ENCODE measurements around the gene CACNA1I.

Gene CACNA1I

DNA sequence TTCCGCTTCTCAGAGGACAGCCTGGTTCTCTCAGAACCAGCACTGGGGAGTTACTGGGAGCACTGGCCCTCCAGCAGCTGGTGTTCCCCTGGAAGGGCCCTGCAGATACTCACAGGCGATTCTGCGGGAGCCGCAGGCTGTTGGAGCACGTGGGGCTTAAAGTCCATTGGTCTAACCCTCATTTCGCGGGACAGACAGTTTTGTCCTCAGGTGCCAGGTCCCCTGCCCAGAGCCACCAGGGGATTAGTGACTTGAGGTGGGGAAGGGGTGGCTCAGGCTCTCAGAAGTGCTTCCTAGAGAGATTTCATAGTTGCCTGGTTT is 53.9 kb downstream of the CACNA1I start:
- Histone ChIP-seq H3K9ac (ENCODE audit: low read depth, low read length) (no peak overlapping the region), H3K4me1 (ENCODE audit: control insufficient read depth, insufficient read depth, low read length) (peaks cover 3% of the 10 kb centered on the region), H3K4me3 (ENCODE audit: low read depth, low read length) (no peak overlapping the region), H3K27me3 (ENCODE audit: control insufficient read depth, insufficient read depth, low read length) (no peaks in the 10 kb centered on the region), H3K9me3 (ENCODE audit: control insufficient read depth, insufficient read depth, low read length) (no peaks in the 10 kb centered on the region), H3K36me3 (ENCODE audit: control insufficient read depth, insufficient read depth, low read length) (no peaks in the 10 kb centered on the region)

DNA sequence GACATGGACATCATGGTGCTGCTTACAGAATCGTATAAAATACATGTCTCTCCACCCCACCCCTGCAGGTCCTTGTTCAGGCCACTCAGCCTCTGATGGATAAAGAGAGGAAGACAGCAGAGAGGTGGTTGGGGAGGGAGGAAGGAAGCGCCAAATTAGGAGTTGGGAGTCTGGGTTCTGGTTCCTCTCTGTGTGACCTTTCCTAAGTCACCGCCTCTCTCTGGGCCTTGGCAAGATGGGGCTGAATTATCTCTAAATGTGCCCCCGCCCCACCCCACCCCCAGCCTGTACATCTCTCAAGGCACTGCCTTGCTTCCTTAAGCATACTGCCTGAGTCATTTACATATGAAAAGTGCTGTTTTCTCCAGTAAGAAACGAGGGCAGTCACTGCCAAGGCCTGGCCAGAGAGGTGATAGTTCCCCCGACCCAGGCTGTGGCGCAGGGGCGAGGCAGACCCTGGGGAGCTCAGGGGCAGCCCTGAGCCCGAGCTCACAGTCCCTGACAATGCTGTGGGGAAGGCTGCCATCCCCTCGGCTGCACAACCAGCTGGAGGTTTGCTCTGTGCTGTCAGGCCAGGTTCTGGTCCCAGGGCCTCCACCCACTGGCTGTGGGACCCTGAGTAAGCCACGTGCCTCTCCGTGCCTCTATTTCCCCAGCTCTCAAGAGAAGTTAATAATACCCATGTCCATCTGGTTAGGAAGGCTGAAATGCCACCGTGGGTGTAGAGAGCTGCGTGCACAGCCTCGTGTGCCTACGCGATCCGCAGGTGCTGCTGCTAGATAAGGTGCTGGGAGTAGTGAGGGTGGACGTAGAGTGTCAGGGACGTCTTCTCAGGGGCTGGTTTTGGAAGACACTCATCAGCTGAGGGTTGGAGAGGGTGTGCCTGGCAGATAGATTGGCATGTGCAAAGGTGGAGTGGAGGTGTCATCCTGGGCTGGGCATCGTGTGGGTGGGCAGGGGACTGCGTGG is 55.3 kb downstream of the CACNA1I start:
- Histone ChIP-seq H3K4me3 (ENCODE audit: low read depth, low read length) (no peak overlapping the region), H3K9ac (ENCODE audit: low read depth, low read length) (peak overlapping the region; percentile 57), H3K4me1 (ENCODE audit: control insufficient read depth, insufficient read depth, low read length) (peaks cover 3% of the 10 kb centered on the region), H3K27me3 (ENCODE audit: control insufficient read depth, insufficient read depth, low read length) (no peaks in the 10 kb centered on the region), H3K9me3 (ENCODE audit: control insufficient read depth, insufficient read depth, low read length) (no peaks in the 10 kb centered on the region), H3K36me3 (ENCODE audit: control insufficient read depth, insufficient read depth, low read length) (no peaks in the 10 kb centered on the region)

DNA sequence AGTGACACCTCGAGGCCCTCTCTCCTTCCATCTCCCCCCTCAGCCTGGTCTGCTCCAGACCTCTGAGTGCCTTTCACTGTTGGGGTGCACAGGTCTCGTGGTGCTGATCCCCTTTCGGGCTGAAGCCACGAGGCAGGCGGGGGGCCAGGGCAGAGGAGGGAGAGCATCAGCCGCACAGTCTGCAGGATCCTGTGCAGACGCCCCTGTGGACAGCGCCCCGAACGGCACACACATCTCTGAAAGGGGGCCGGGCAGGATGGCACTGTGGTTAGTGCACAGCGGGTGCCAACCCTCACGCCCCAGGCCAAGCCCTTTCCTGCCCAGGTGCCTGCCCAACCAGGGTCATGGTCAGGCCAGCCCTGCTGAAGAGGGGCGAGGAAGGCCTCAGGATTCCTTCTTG is 56.7 kb downstream of the CACNA1I start:
- H3K27me3 ChIP-seq (ENCODE audit: control insufficient read depth, insufficient read depth, low read length) = no peaks in the 10 kb centered on the region

DNA sequence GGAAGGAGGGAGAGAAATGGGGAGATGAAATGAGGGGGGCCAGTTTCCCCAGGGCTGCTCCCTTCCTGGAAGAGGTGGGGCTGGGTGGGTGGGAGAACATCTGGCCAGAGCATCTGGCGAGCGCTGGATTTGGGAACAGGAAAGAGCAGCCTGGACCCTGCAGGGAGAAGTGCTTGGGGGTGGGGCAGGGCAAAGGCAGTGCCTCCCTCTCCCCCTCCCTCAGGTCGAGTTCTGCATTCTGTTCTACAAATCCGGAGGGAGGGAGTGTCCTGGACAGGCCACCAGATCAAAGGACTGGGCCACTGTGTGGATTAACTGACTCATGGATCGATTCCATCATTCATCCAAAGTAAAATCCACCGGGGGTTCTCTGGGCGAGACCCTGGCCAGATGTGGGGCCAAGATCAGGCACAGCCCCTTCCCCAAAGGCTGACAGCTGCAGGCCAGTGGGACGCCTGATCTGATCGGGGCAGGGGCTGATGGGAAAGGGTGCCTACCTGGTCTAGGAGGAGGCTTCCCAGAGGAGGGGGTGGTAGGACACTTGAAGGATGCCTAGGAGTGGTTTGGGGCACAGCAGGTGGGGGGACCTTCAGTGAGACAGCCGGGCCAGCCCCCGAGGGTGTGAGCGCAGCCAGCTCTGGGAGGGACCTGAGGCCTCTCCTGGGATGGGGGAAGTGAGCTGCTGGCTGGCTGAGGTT is 57.5 kb downstream of the CACNA1I start:
- Histone ChIP-seq H3K9ac (ENCODE audit: low read depth, low read length) (no peak overlapping the region), H3K4me3 (ENCODE audit: low read depth, low read length) (no peak overlapping the region)

More for the DNA sequence above, 56.7 kb downstream of the CACNA1I start:
- peaks cover 3% of the 10 kb centered on the region for H3K4me1 ChIP-seq (ENCODE audit: control insufficient read depth, insufficient read depth, low read length)
- no peak overlapping the region for H3K9ac ChIP-seq (ENCODE audit: low read depth, low read length)
- H3K4me3 ChIP-seq (ENCODE audit: low read depth, low read length) = no peak overlapping the region
- H3K9me3 ChIP-seq (ENCODE audit: control insufficient read depth, insufficient read depth, low read length) = no peaks in the 10 kb centered on the region
- no peaks in the 10 kb centered on the region for H3K36me3 ChIP-seq (ENCODE audit: control insufficient read depth, insufficient read depth, low read length)

DNA sequence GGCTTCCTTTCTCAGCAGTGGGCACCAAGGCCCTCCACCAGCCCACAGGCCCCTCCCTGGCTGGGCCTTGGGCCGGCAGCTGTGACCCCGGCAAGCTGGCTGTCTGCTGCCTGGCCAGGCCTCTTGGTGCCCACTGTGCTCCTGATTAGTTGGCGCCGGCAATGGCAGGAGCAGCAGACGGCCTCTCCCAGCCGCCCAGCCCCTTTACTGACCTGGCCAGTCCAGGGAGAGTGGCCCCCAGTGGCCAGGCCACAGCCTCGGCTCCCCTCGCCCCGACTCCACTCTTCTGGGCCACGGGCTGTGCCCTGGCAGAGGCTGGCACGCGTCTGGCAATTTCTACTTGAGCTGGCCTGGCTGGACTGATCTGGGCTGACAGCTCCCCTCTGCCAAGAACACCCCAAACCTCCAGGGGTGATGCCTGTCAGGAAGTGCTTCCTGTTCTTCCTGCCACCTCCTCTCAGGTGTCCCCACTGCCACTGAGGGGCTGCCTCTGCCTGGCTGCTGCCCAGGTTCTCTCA is 58.1 kb downstream of the CACNA1I start:
- no peak overlapping the region for H3K9ac ChIP-seq (ENCODE audit: low read depth, low read length)
- H3K36me3 ChIP-seq (ENCODE audit: control insufficient read depth, insufficient read depth, low read length) = no peaks in the 10 kb centered on the region
- no peak overlapping the region for H3K4me3 ChIP-seq (ENCODE audit: low read depth, low read length)
- no peaks in the 10 kb centered on the region for H3K27me3 ChIP-seq (ENCODE audit: control insufficient read depth, insufficient read depth, low read length)
- no peaks in the 10 kb centered on the region for H3K9me3 ChIP-seq (ENCODE audit: control insufficient read depth, insufficient read depth, low read length)
- peaks cover 3% of the 10 kb centered on the region for H3K4me1 ChIP-seq (ENCODE audit: control insufficient read depth, insufficient read depth, low read length)

More for the DNA sequence above, 57.5 kb downstream of the CACNA1I start:
- H3K4me1 ChIP-seq (ENCODE audit: control insufficient read depth, insufficient read depth, low read length) = peaks cover 3% of the 10 kb centered on the region
- H3K9me3 ChIP-seq (ENCODE audit: control insufficient read depth, insufficient read depth, low read length) = no peaks in the 10 kb centered on the region
- no peaks in the 10 kb centered on the region for H3K36me3 ChIP-seq (ENCODE audit: control insufficient read depth, insufficient read depth, low read length)
- H3K27me3 ChIP-seq (ENCODE audit: control insufficient read depth, insufficient read depth, low read length) = no peaks in the 10 kb centered on the region

DNA sequence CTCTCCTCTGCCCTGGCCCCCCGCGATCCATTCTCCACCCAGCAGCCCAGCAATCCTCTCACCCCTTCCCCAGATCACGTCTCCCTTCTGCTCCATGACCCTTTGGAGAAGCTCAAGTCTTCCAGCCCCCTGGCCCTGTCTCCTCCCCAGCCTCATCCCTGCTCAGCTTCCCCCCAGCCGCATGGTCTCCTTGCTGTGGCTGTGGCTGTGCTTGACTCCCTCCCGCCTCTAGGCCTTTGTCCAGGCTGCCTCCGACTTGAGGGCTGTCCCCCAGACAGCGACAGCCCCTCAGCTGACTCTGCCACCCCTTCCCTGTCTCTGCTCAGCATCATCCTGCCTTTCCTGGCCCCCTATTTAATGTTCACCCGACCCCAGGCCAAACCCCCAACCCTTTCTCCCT is 59.3 kb downstream of the CACNA1I start:
- Histone ChIP-seq H3K36me3 (ENCODE audit: control insufficient read depth, insufficient read depth, low read length) (no peaks in the 10 kb centered on the region), H3K4me3 (ENCODE audit: low read depth, low read length) (no peak overlapping the region), H3K27me3 (ENCODE audit: control insufficient read depth, insufficient read depth, low read length) (no peaks in the 10 kb centered on the region), H3K9me3 (ENCODE audit: control insufficient read depth, insufficient read depth, low read length) (no peaks in the 10 kb centered on the region), H3K9ac (ENCODE audit: low read depth, low read length) (no peak overlapping the region), H3K4me1 (ENCODE audit: control insufficient read depth, insufficient read depth, low read length) (peaks cover 3% of the 10 kb centered on the region)

DNA sequence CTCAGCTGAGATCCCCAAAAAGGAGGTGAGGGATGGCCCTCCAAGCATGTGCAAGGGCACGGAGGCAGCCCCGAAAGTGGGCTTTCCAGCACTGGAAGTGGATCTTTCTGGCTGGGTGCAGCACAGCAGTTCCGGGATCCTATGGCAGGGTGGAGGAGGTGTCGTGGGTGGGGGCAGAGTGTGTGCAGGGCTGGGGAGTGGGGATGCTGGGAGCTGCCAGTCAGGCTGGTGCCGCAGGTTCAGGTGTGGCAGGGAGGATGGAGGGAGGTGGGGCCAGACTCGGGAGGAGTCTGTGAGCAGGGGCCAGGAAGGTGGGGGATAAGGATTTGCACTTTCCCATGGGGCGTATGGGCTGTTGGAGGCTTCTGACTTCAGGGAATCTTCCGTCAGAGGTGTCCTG is 60.2 kb downstream of the CACNA1I start:
- Histone ChIP-seq H3K27me3 (ENCODE audit: control insufficient read depth, insufficient read depth, low read length) (no peaks in the 10 kb centered on the region), H3K9ac (ENCODE audit: low read depth, low read length) (no peak overlapping the region), H3K4me1 (ENCODE audit: control insufficient read depth, insufficient read depth, low read length) (peaks cover 3% of the 10 kb centered on the region), H3K4me3 (ENCODE audit: low read depth, low read length) (no peak overlapping the region), H3K9me3 (ENCODE audit: control insufficient read depth, insufficient read depth, low read length) (no peaks in the 10 kb centered on the region), H3K36me3 (ENCODE audit: control insufficient read depth, insufficient read depth, low read length) (no peaks in the 10 kb centered on the region)

DNA sequence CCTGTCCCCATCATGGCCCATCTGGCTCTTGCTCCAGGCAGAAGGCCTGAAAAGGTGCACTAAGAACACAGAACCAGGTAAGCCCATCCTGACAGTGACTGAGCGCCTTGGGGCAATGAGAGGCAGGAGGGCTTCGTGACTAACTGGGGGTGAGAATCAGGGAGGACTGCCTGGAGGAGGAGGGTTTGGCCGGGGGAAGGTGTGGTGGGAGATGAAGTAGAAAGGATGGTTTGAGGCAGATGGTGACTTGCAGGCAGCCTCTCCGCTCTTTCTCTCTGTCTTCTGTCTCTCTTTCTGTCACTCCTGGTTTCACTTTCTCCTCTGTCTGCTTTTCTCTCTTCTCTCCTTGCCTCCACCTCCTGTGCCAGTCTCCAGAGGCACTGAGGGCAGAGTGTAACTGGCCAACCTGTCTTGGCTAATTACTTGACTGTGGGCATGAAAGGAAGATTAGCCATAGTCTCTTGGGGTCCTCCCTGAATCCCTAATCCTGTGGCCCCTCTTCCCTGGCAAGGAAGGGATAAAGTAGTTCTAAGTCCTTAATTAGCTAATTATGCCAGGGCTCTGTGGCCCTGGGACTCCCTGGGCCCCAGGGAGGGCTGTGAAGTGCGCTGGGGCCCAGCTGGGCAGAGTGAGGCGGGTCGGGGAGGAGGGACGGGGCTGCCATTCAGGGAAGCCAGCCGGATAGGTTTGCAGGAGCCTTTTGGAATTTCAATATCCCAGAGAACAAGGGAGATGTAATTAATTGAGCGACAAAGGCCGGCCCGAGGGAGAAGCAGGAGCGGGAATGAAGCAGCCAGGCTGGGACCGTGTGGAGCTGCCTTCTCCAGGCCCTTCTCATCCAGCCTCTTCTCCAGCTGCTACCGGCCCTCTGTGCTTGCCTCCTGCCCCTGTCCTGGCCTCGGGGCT is 61.1 kb downstream of the CACNA1I start:
- Histone ChIP-seq H3K36me3 (ENCODE audit: control insufficient read depth, insufficient read depth, low read length) (no peaks in the 10 kb centered on the region), H3K9ac (ENCODE audit: low read depth, low read length) (no peak overlapping the region), H3K27me3 (ENCODE audit: control insufficient read depth, insufficient read depth, low read length) (no peaks in the 10 kb centered on the region), H3K4me3 (ENCODE audit: low read depth, low read length) (no peak overlapping the region), H3K4me1 (ENCODE audit: control insufficient read depth, insufficient read depth, low read length) (no peaks in the 10 kb centered on the region), H3K9me3 (ENCODE audit: control insufficient read depth, insufficient read depth, low read length) (no peaks in the 10 kb centered on the region)

DNA sequence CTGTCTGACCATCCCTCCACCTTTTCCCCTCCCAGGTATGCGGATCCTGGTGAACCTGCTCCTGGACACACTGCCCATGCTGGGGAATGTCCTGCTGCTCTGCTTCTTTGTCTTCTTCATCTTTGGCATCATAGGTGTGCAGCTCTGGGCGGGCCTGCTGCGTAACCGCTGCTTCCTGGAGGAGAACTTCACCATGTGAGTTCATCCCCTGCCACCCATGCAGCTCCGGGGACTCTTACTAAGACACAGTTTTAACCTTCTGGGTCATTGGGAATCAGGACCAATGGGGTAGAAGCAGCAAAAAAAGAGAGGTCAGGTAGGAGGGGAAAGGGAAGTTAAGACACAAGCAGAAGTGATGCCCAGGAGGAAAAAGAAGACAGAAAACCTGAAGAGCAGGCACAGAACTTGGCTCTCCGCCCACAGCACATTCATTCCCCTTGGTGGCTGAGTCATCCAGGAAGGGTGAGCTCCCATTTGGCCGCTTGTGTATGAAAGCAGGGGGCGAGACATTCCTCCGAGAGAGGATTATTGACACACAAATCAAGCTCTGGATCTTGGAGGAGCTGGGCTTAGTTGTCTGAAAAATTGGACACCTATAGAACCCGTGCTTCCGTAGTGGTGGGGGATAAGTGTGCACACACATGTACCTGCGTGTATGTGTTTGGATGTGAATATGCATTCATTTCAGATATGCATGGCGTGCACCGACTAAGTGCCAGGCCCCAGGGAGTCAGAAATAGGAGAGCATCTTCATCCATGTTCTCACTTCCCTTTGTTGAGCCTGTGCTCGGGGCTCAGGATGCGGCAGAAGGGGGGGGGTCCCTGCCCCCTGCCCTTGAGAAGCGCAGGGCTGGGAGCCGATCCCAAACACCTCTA is 64.2 kb downstream of the CACNA1I start:
- Histone ChIP-seq H3K4me3 (ENCODE audit: low read depth, low read length) (no peak overlapping the region), H3K36me3 (ENCODE audit: control insufficient read depth, insufficient read depth, low read length) (no peaks in the 10 kb centered on the region), H3K27me3 (ENCODE audit: control insufficient read depth, insufficient read depth, low read length) (no peaks in the 10 kb centered on the region), H3K9me3 (ENCODE audit: control insufficient read depth, insufficient read depth, low read length) (no peaks in the 10 kb centered on the region), H3K9ac (ENCODE audit: low read depth, low read length) (no peak overlapping the region), H3K4me1 (ENCODE audit: control insufficient read depth, insufficient read depth, low read length) (no peaks in the 10 kb centered on the region)

DNA sequence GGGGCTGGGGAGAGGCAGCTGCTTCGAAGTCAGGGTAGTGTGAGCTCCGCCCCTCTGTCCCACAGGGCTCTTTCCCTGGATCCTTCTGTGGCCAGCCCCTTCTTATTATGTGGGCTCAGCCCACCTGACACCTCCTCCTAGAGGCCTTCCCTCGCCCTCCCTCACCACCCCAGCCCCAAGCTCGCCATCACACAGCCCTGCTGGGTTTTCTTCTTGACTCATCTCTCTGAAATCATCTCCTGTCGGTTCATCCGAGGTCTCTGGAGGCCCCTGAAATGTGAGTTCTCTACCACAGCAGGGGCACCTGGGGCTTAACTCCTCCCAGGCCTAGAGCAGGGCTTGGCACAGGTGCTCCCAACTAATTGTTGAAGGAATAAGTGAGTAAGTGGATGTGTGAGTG is 65.2 kb downstream of the CACNA1I start:
- Histone ChIP-seq H3K9ac (ENCODE audit: low read depth, low read length) (no peak overlapping the region), H3K36me3 (ENCODE audit: control insufficient read depth, insufficient read depth, low read length) (no peaks in the 10 kb centered on the region), H3K27me3 (ENCODE audit: control insufficient read depth, insufficient read depth, low read length) (no peaks in the 10 kb centered on the region), H3K4me3 (ENCODE audit: low read depth, low read length) (no peak overlapping the region), H3K9me3 (ENCODE audit: control insufficient read depth, insufficient read depth, low read length) (no peaks in the 10 kb centered on the region), H3K4me1 (ENCODE audit: control insufficient read depth, insufficient read depth, low read length) (no peaks in the 10 kb centered on the region)
